Activated CD8-positive, alpha-beta T cell treated with anti-CD3 and anti-CD28 coated beads, Interleukin-2, amount 10 ng/mL, durations not matched to agents 7 days and 5 days (primary cell): ENCODE results near the gene EFCAB13. TPM values are rescaled to one million over a fixed set of nuclear protein-coding genes. Genes with fewer than 3 reads are reported as not detected.
"Not testable (repeated sequence)": the region's sequence is repeated elsewhere in the genome, so short reads cannot be mapped to it uniquely, and the experiment has no call there.

Experiments
- ATAC-seq: fragments of 150-1000 bp; cut with Tn5 transposase; one replicate; pipeline ENCODE4 v1.10.0; 2021; ENCODE audit warnings: moderate library complexity
- CTCF ChIA-PET: fragments of 350-600 bp; sonication (Branson Sonifier 250); formaldehyde crosslinking; loops from one replicate; lab custom pipeline; 2021; ENCODE audit warnings: antibody characterized with exemption; lab: Charles Lee
- POLR2A ChIA-PET: fragments of 350-600 bp; sonication (Branson Sonifier 250); formaldehyde crosslinking; loops from one replicate; lab custom pipeline; 2021; ENCODE audit warnings: antibody characterized with exemption; lab: Charles Lee
- DNase-seq: peaks from one replicate; pipeline ENCODE4 v3.0.0-alpha.2; 2020
- H3K27ac Mint-ChIP-seq: one replicate; pipeline ENCODE4 v1.8.0; 2021; ENCODE audit warnings: mild to moderate bottlenecking, mixed read lengths
- H3K27me3 Mint-ChIP-seq: one replicate; pipeline ENCODE4 v1.8.0; 2021; ENCODE audit warnings: low read depth, mixed read lengths
- H3K36me3 Mint-ChIP-seq: one replicate; pipeline ENCODE4 v1.8.0; 2021; ENCODE audit warnings: low read depth, mixed read lengths
- H3K4me1 Mint-ChIP-seq: one replicate; pipeline ENCODE4 v1.8.0; 2021; ENCODE audit warnings: low read depth, mixed read lengths
- H3K4me3 Mint-ChIP-seq: one replicate; pipeline ENCODE4 v1.8.0; 2021; ENCODE audit warnings: mild to moderate bottlenecking, mixed read lengths
- H3K9me3 Mint-ChIP-seq: one replicate; pipeline ENCODE4 v1.8.0; 2022; ENCODE audit warnings: mixed read lengths; ENCODE audit not compliant: insufficient read depth
- total RNA-seq, 2 experiments: library from RNA; stranded (reverse); gene quantifications; one replicate each; pipeline ENCODE4 v1.2.3, GENCODE V29; 2021

Gene EFCAB13
- total RNA-seq, 2 experiments from 2014 or later = 4.4 to 4.6 TPM

DNA sequence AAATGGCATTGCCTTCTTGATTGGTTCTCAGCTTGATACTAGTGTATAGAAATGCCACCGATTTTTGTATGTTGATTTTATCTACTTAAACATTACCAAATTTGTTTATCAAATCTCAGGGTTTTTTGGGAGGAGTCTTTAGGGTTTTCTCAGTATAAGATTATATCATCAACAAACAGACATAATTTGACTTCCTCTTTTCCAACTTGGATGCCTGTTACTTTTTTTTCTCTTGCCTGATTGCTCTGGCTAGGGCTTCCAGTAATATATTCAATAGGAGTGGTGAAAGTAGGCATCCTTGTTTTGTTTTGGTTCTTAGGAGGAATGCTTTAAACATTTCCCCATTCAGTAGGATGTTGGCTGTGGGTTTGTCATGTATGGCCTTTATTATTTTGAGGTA, 29.1 kb downstream of the EFCAB13 start:
- ChIA-PET POLR2A (no interaction called here), CTCF (no interaction called here)
- H3K4me3 Mint-ChIP-seq = no peak overlapping the region
- no peak for DNase-seq
- H3K27ac Mint-ChIP-seq = no peak overlapping the region
- no peaks in the 10 kb centered on the region for H3K27me3 Mint-ChIP-seq
- peaks cover 2% of the 10 kb centered on the region for H3K36me3 Mint-ChIP-seq
- ATAC-seq = no peak
- H3K9me3 Mint-ChIP-seq = no peaks in the 10 kb centered on the region
- peaks cover 3% of the 10 kb centered on the region for H3K4me1 Mint-ChIP-seq

DNA sequence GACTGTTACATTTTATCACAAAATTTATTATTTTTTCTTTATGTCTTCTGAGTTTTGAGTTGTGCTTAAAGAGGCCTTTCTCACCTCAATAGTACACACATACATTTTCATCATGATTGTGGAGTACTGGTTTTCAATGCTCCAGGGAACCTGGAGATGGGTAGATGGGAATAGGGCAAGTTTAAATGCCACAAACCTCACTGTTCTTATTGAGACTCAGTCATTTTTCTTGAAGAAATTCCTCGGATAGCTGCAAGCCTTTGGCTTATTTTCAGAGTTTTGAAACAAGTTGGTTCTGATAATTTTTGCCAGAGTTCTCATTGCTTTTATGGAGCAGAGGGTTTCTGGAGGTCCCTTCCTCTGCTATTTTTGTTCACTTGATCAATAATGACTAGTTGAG, 34.9 kb downstream of the EFCAB13 start:
- peaks cover 3% of the 10 kb centered on the region for H3K4me1 Mint-ChIP-seq
- H3K9me3 Mint-ChIP-seq = no peaks in the 10 kb centered on the region
- ATAC-seq (no peak), DNase-seq (no peak)
- no peak overlapping the region for H3K27ac Mint-ChIP-seq
- peaks cover 2% of the 10 kb centered on the region for H3K36me3 Mint-ChIP-seq
- H3K4me3 Mint-ChIP-seq = no peak overlapping the region
- ChIA-PET POLR2A (no interaction called here), CTCF (no interaction called here)
- H3K27me3 Mint-ChIP-seq = no peaks in the 10 kb centered on the region

DNA sequence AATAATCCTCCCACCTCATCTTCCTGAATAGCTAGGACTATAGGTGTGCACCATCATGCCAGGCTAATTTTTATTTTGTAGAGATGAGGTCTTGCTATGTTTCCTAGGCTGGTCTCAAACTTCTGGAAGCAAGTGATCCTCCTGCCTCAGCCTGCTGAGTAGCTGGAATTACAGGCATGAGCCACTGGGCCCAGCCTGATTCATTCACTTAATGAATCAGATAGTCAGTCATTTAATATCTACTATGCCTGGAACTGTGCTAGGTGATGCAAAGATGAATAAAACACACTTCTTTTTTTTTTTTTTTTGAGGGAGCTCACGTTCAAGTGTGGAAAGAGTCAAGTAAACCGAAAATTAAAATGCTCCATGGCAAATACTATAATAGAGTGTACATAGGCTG, 39.4 kb downstream of the EFCAB13 start:
- DNase-seq (no peak), ATAC-seq (no peak)
- ChIA-PET POLR2A (interaction anchor here (0.8 kb wide), 1 partner anchor 24 kb away, joined by 3 read pairs; no protein-coding TSS in a partner anchor), CTCF (interaction anchor here (0.7 to 3.6 kb wide), 4 partner anchors 137 to 286 kb away, joined by 3 to 18 read pairs (median 3); no protein-coding TSS in a partner anchor)
- Mint-ChIP-seq H3K27ac (no peak overlapping the region), H3K4me3 (no peak overlapping the region), H3K27me3 (peaks cover 5% of the 10 kb centered on the region), H3K4me1 (no peaks in the 10 kb centered on the region), H3K9me3 (no peaks in the 10 kb centered on the region), H3K36me3 (no peaks in the 10 kb centered on the region)

DNA sequence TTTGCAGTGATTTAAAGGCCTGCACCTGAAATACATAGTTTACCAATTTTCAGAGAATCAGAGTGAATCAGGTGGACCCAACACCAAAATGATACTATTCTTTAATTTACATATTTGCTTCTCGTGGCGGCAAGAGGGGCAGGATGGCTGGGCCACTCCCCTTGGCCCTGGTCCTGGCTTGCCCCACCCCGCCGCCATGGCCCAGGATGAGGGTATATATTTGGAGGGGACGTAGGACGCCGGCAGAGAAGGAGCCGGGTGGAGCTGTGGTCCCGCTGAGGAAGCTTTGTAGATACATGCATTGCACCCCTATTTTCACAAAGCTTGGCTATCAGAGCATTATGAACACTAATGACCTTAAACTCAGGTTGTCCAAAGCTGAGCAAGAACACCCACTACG, 43.5 kb downstream of the EFCAB13 start:
- ATAC-seq = no peak
- no peak overlapping the region for H3K27ac Mint-ChIP-seq
- ChIA-PET POLR2A (no interaction called here), CTCF (interaction anchor here (2.0 to 2.4 kb wide), 2 partner anchors 51 to 248 kb away, joined by 4 to 14 read pairs; no protein-coding TSS in a partner anchor)
- no peaks in the 10 kb centered on the region for H3K36me3 Mint-ChIP-seq
- H3K4me1 Mint-ChIP-seq = no peaks in the 10 kb centered on the region
- H3K9me3 Mint-ChIP-seq = peaks cover 3% of the 10 kb centered on the region
- H3K27me3 Mint-ChIP-seq = peaks cover 11% of the 10 kb centered on the region
- no peak for DNase-seq
- H3K4me3 Mint-ChIP-seq = no peak overlapping the region

DNA sequence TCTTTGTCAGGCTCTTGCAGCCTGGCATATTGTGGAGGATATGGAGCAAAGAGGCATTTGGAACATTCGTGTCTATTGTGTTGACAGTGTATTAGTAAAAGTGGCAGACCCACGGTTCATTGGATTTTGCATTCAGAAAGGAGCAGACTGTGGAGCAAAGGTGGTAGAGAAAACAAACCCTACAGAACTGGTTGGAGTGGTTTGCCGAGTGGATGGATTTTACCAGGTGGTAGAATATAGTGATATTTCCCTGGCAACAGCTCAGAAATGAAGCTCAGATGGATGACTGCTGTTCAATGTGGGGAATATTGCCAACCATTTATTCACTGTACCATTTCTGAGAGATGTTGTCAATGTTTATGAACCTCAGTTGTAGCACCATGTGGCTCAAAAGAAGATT, 44.5 kb downstream of the EFCAB13 start:
- Mint-ChIP-seq H3K36me3 (no peaks in the 10 kb centered on the region), H3K4me1 (no peaks in the 10 kb centered on the region), H3K4me3 (no peak overlapping the region), H3K27ac (no peak overlapping the region), H3K9me3 (peaks cover 13% of the 10 kb centered on the region), H3K27me3 (peaks cover 11% of the 10 kb centered on the region)
- POLR2A ChIA-PET = no interaction called here
- DNase-seq (no peak), ATAC-seq (no peak)
- CTCF ChIA-PET = no interaction called here

DNA sequence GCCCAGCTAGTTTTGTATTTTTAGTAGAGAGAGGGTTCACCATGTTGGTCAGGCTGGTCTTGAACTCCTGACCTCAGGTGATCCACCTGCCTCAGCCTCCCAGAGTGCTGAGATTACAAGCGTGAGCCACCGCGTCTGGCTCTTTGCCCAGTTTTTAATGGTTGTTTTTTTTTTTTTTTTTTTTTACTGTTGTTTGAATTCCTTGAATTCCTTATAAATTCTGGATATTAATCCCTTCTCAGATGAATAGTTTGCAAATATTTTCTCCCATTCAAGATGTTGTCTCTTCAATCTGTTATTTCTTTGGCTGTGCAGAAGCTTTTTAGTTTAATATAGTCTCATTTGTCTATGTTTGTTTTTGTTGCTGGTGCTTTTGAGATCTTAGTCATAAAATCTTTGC, 47.1 kb downstream of the EFCAB13 start:
- H3K36me3 Mint-ChIP-seq, H3K4me3 Mint-ChIP-seq, H3K27ac Mint-ChIP-seq, H3K4me1 Mint-ChIP-seq, ATAC-seq, POLR2A ChIA-PET, DNase-seq: not testable (repeated sequence)
- Mint-ChIP-seq H3K9me3 (peaks cover 15% of the 10 kb centered on the region), H3K27me3 (peaks cover 11% of the 10 kb centered on the region)
- CTCF ChIA-PET = interaction anchor here (1.0 kb wide), 1 partner anchor 245 kb away, joined by 3 read pairs; no protein-coding TSS in a partner anchor

DNA sequence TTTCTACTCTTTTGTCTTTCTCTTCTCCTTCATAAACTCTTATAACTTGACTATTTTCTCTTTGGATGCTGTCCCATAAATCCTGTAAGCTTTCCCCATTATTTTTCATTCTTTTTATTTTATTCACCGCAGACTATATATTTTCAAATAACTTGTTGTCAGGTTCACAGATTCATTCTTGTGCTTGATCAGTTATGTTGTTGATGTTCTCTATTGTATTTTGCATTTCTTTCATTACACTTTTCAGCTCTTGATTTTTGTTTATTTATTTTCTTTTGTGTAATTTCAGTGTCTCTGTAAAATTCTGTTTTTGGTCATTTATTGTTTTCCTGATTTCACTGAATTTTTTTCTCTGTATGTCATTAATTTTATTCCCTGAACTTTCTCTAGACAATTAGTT, 49.2 kb downstream of the EFCAB13 start:
- Mint-ChIP-seq H3K27ac (no peak overlapping the region), H3K4me1 (no peaks in the 10 kb centered on the region), H3K9me3 (peaks cover 15% of the 10 kb centered on the region), H3K36me3 (no peaks in the 10 kb centered on the region), H3K27me3 (peaks cover 6% of the 10 kb centered on the region), H3K4me3 (no peak overlapping the region)
- CTCF ChIA-PET = no interaction called here
- no peak for ATAC-seq
- no peak for DNase-seq
- POLR2A ChIA-PET = no interaction called here

DNA sequence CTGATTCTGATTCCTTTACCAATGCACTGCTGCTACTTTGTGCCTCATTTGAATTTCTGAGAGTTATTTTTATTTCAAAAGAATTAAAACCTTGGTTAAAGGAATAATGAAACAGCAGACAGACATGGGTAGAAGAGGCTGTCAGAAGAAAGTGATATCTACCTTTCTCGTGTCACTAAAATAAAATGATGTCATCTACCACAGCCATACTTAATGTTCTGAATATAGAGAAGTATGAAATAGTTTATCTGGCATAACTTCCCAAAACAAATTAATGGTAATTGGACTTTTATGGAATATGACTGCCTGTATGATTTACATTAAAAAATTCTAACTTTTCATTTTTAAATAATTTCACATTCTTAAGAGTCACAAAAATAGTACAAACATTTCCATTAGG, 52.5 kb downstream of the EFCAB13 start:
- CTCF ChIA-PET = no interaction called here
- POLR2A ChIA-PET = no interaction called here
- ATAC-seq (no peak), DNase-seq (no peak)
- H3K9me3 Mint-ChIP-seq = peaks cover 15% of the 10 kb centered on the region
- no peaks in the 10 kb centered on the region for H3K36me3 Mint-ChIP-seq
- H3K4me1 Mint-ChIP-seq = no peaks in the 10 kb centered on the region
- no peak overlapping the region for H3K27ac Mint-ChIP-seq
- no peak overlapping the region for H3K4me3 Mint-ChIP-seq
- H3K27me3 Mint-ChIP-seq = peaks cover 2% of the 10 kb centered on the region

DNA sequence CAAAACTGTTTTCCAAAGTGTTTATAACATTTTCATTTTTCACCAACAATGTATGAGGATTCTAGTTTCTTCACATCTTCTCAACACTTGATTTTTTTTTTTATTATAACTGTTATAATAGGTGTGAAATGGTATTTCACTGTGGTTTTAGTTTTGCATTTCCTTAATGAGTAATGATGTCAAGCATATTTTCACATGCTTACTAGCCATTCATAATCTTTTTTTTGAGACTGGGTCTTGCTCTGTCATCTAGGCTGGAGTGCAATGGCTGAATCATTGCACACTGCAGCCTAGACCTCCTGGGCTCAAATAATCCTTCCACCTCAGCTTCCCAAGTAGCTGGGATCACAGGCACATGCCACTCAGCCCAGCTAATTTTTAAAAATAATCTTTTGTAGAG, 65.1 kb downstream of the EFCAB13 start:
- no peaks in the 10 kb centered on the region for H3K4me1 Mint-ChIP-seq
- CTCF ChIA-PET = no interaction called here
- no peak for DNase-seq
- no peaks in the 10 kb centered on the region for H3K9me3 Mint-ChIP-seq
- H3K27me3 Mint-ChIP-seq = no peaks in the 10 kb centered on the region
- no peak overlapping the region for H3K4me3 Mint-ChIP-seq
- POLR2A ChIA-PET = no interaction called here
- no peak for ATAC-seq
- H3K36me3 Mint-ChIP-seq = no peaks in the 10 kb centered on the region
- no peak overlapping the region for H3K27ac Mint-ChIP-seq

DNA sequence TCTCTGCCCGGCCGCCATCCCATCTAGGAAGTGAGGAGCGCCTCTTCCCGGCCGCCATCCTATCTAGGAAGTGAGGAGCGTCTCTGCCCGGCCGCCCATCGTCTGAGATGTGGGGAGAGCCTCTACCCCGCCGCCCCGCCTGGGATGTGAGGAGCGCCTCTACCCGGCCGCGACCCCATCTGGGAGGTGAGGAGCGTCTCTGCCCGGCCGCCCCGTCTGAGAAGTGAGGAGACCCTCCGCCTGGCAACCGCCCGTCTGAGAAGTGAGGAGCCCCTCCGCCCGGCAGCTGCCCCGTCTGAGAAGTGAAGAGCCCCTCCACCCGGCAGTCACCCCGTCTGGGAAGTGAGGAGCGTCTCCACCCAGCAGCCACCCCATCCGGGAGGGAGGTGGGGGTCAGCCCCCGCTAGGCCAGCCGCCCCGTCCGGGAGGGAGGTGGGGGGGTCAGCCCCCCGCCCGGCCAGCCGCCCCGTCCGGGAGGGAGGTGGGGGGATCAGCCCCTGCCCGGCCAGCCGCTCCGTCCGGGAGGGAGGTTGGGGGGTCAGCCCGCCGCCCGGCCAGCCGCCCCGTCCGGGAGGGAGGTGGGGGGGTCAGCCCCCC, 73.9 kb downstream of the EFCAB13 start:
- H3K36me3 Mint-ChIP-seq, H3K4me1 Mint-ChIP-seq, H3K27me3 Mint-ChIP-seq, ATAC-seq, H3K9me3 Mint-ChIP-seq, POLR2A ChIA-PET, CTCF ChIA-PET, H3K27ac Mint-ChIP-seq, H3K4me3 Mint-ChIP-seq, DNase-seq: not testable (repeated sequence)

DNA sequence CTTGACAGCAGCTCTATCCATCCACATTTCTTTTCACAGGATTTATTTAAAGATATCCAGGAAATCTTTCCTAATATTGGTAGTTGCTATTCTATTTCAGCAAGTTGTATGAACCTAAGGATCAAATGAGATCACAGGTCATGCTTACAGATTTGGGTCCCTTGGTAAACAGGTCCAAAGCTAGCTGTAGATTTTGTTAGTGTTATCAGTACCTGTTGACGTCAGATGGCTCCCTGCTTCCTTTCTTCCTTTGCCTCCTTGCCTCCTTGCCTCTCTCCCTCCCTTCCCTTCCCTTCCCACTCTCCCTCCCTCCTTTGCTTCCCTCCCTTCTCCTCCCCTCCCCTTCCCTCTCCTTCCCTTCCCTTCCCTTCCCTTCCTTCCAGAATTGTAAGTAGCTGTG, 76.6 kb downstream of the EFCAB13 start:
- Mint-ChIP-seq H3K27me3 (no peaks in the 10 kb centered on the region), H3K36me3 (no peaks in the 10 kb centered on the region), H3K9me3 (no peaks in the 10 kb centered on the region), H3K27ac (no peak overlapping the region), H3K4me3 (no peak overlapping the region), H3K4me1 (no peaks in the 10 kb centered on the region)
- CTCF ChIA-PET = interaction anchor here (0.9 kb wide), 1 partner anchor 85 kb away, joined by 3 read pairs; no protein-coding TSS in a partner anchor
- POLR2A ChIA-PET = no interaction called here
- ATAC-seq = no peak
- DNase-seq = no peak

DNA sequence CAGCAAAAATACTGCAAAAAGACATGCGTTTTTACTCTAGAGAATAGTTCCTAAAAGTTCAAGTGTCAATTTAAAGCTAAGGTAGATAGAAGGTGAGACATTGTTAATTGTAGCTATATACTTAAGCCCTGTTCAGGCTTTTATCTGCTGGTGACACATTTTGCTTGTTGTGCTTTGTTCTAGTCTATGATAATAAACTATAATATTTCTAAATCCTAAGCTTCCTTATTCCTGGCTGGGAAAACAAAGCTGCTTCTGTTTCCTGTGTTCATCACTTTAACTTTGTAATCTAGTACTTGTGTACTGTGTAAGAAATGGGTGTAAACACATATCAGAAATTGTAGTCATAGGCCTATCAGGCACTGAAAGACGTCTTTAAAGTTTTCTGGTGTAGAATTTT, 77.3 kb downstream of the EFCAB13 start:
- H3K27me3 Mint-ChIP-seq = no peaks in the 10 kb centered on the region
- CTCF ChIA-PET = no interaction called here
- H3K4me3 Mint-ChIP-seq = no peak overlapping the region
- no peaks in the 10 kb centered on the region for H3K36me3 Mint-ChIP-seq
- DNase-seq = no peak
- POLR2A ChIA-PET = interaction anchor here (0.6 kb wide), 1 partner anchor 329 kb away, joined by 5 read pairs; no protein-coding TSS in a partner anchor
- H3K4me1 Mint-ChIP-seq = no peaks in the 10 kb centered on the region
- H3K9me3 Mint-ChIP-seq = no peaks in the 10 kb centered on the region
- H3K27ac Mint-ChIP-seq = no peak overlapping the region
- ATAC-seq = no peak
